Spleen (tissue), 7 donors: ENCODE data around the gene SEPTIN2.

ENCODE experiments used
- CTCF ChIP-seq, 11 experiments: fragments of 200-600 bp in 7 of 11; fragments of 450-650 bp in 4 of 11; sonication (generic) in 4 of 11; IDR thresholded peaks in 8 of 11; conservative IDR thresholded peaks in 3 of 11; 1 replicate in 7 of 11; 2 replicates in 4 of 11; pipeline versions ENCODE4 v1.4.0 to v1.8.0; 2016 to 2021; ENCODE audit warnings: antibody characterized with exemption in 11 of 11, inconsistent platforms in 4 of 11, mild to moderate bottlenecking in 1 of 11
- POLR2A ChIP-seq, 3 donors: fragments of 450-650 bp; IDR thresholded peaks; one replicate each; pipeline ENCODE4 v1.5.1; 2017; ENCODE audit warnings: antibody characterized with exemption in 3 of 3, mild to moderate bottlenecking in 1 of 3
- donor health status: DM: no; HTN: no; CAD: no; lungs with moderate emphysema.
- donor health status: DM: no; HTN: no; CAD: no.
- donor health status: DM: no; HTN: no; CAD: no.

- TF ChIP-seq POLR2A (IDR thresholded peaks at IDR 0.05) (no peak), CTCF (IDR thresholded peaks at IDR 0.05 in 8 of 11, conservative IDR thresholded peaks at IDR 0.05 in 3 of 11) (no peak)
Measured at GRCh38 chr2:241308267-241308666, 7.5 kb upstream of the SEPTIN2 start.
